H1 (cell line): ENCODE data around the gene CRY1. TPM values are rescaled to one million over a fixed set of nuclear protein-coding genes. Genes with fewer than 3 reads are reported as not detected.

Experiments used
- CTCF ChIA-PET: fragments of 300-600 bp; sonication (Branson Sonifier 250); formaldehyde crosslinking; loops from one replicate; lab custom pipeline; 2021; ENCODE audit not compliant: partially characterized antibody; lab: Charles Lee
- POLR2A ChIA-PET: fragments of 300-600 bp; sonication (Branson Sonifier 250); formaldehyde crosslinking; loops from one replicate; lab custom pipeline; 2021; ENCODE audit warnings: inconsistent platforms; ENCODE audit not compliant: partially characterized antibody; lab: Charles Lee
- DNase-seq, 2 experiments: peaks; one replicate each; pipeline versions ENCODE4 v3.0.0 to v3.0.0-alpha.2; 2010 to 2022; ENCODE audit warnings: low spot score in 2 of 2, low read depth in 1 of 2, mixed read lengths in 1 of 2
- FAIRE-seq: peaks from 2 replicates; lab custom pipeline; 2011; peaks lifted over from hg19 to GRCh38; lab: Jason Lieb, UNC
- H2AFZ ChIP-seq: 2 replicates; pipeline ENCODE4 v1.8.1; 2012; ENCODE audit warnings: low read length, inconsistent platforms
- H2AK5ac ChIP-seq: 2 replicates; pipeline ENCODE4 v1.6.1; 2013; ENCODE audit warnings: low read depth, low read length
- H2BK120ac ChIP-seq: replicated peaks from 2 replicates; pipeline ENCODE3; 2013; ENCODE audit warnings: low read depth, low read length, inconsistent platforms
- H2BK12ac ChIP-seq: 2 replicates; pipeline ENCODE4 v1.6.1; 2013; ENCODE audit warnings: low read depth, low read length
- H2BK15ac ChIP-seq: 2 replicates; pipeline ENCODE4 v1.6.1; 2013; ENCODE audit warnings: low read length
- H2BK20ac ChIP-seq: 2 replicates; pipeline ENCODE4 v1.6.1; 2013; ENCODE audit warnings: low read length
- H2BK5ac ChIP-seq: 2 replicates; pipeline ENCODE4 v1.6.1; 2013; ENCODE audit warnings: low read depth, low read length
- H3K14ac ChIP-seq: 2 replicates; pipeline ENCODE4 v1.6.1; 2013; ENCODE audit warnings: inconsistent platforms; ENCODE audit not compliant: insufficient read length
- H3K18ac ChIP-seq: 2 replicates; pipeline ENCODE4 v1.6.1; 2013; ENCODE audit warnings: low read length; ENCODE audit errors: extremely low read depth
- H3K23ac ChIP-seq: 2 replicates; pipeline ENCODE4 v1.6.1; 2013; ENCODE audit warnings: inconsistent platforms; ENCODE audit not compliant: insufficient read length
- H3K23me2 ChIP-seq: 2 replicates; pipeline ENCODE4 v1.6.1; 2013; ENCODE audit warnings: low read depth, low read length
- H3K27ac ChIP-seq: 2 replicates; pipeline ENCODE4 v1.6.1; 2011; ENCODE audit warnings: low read depth, low read length, inconsistent platforms
- H3K27me3 ChIP-seq, 4 experiments: replicated peaks in 1 of 4; 1 replicate in 1 of 4; 2 replicates in 3 of 4; pipeline versions ENCODE4 v1.6.1 to v1.8.1; 2011 to 2013; ENCODE audit warnings: low read length in 3 of 4, mild to moderate bottlenecking in 3 of 4, inconsistent platforms in 2 of 4, mixed read lengths in 2 of 4, moderate library complexity in 1 of 4; ENCODE audit not compliant: control insufficient read depth in 3 of 4, insufficient read depth in 3 of 4; ENCODE audit errors: extremely low read depth in 1 of 4
- H3K36me3 ChIP-seq, 4 experiments: 2 replicates each; pipeline versions ENCODE4 v1.6.1 to v1.8.1; 2011 to 2013; ENCODE audit warnings: mild to moderate bottlenecking in 4 of 4, low read length in 3 of 4, moderate library complexity in 2 of 4, control low read depth in 1 of 4, inconsistent platforms in 1 of 4; ENCODE audit not compliant: insufficient read depth in 4 of 4, control insufficient read depth in 2 of 4
- H3K4ac ChIP-seq: replicated peaks from 2 replicates; pipeline ENCODE3; 2013; ENCODE audit warnings: low read length, low read depth, mixed read lengths, inconsistent platforms; ENCODE audit not compliant: insufficient read length
- H3K4me1 ChIP-seq, 4 experiments: replicated peaks in 1 of 4; 1 replicate in 1 of 4; 2 replicates in 3 of 4; pipeline versions ENCODE4 v1.6.1 to v1.8.1; 2011 to 2013; ENCODE audit warnings: low read length in 3 of 4, inconsistent platforms in 2 of 4, mixed read lengths in 1 of 4; ENCODE audit not compliant: insufficient read depth in 4 of 4, control insufficient read depth in 3 of 4
- H3K4me2 ChIP-seq, 2 experiments: 2 replicates each; pipeline versions ENCODE4 v1.6.1 to v1.8.1; 2011 to 2013; ENCODE audit warnings: low read depth in 2 of 2, low read length in 2 of 2, control low read depth in 1 of 2, inconsistent platforms in 1 of 2, mild to moderate bottlenecking in 1 of 2; ENCODE audit not compliant: insufficient read depth in 1 of 2
- H3K4me3 ChIP-seq, 4 experiments: fragments of 200-600, 300-600 bp in 1 of 4; sonication (generic), shearing (Covaris generic), sonication (Bioruptor Twin) in 1 of 4; 2 replicates each; pipeline versions ENCODE4 v1.5.1 to v1.8.1; 2011 to 2016; ENCODE audit warnings: low read length in 4 of 4, low read depth in 3 of 4, control low read depth in 2 of 4, inconsistent platforms in 2 of 4, mild to moderate bottlenecking in 2 of 4, mixed read lengths in 1 of 4, moderate library complexity in 1 of 4; ENCODE audit not compliant: insufficient read depth in 2 of 4; ENCODE audit errors: extremely low read depth in 1 of 4
- H3K56ac ChIP-seq: replicated peaks from 2 replicates; pipeline ENCODE3; 2013; ENCODE audit warnings: low read depth, mild to moderate bottlenecking, mixed read lengths, low read length, inconsistent platforms; ENCODE audit not compliant: insufficient read length
- H3K79me1 ChIP-seq: 2 replicates; pipeline ENCODE4 v1.6.1; 2013; ENCODE audit warnings: low read depth, low read length, control low read depth
- H3K79me2 ChIP-seq, 2 experiments: 2 replicates each; pipeline versions ENCODE4 v1.6.1 to v1.8.1; 2012 to 2013; ENCODE audit warnings: low read length in 2 of 2, mild to moderate bottlenecking in 2 of 2, inconsistent platforms in 1 of 2; ENCODE audit not compliant: insufficient read depth in 2 of 2, control insufficient read depth in 1 of 2
- H3K9ac ChIP-seq, 4 experiments: replicated peaks in 1 of 4; 1 replicate in 1 of 4; 2 replicates in 3 of 4; pipeline versions ENCODE4 v1.6.1 to v1.8.1; 2011 to 2013; ENCODE audit warnings: low read depth in 3 of 4, low read length in 3 of 4, control low read depth in 2 of 4, mild to moderate bottlenecking in 2 of 4, moderate library complexity in 2 of 4, inconsistent platforms in 1 of 4; ENCODE audit errors: extremely low read depth in 1 of 4
- H3K9me3 ChIP-seq, 2 experiments: 2 replicates each; pipeline versions ENCODE4 v1.6.1 to v1.8.1; 2012 to 2013; ENCODE audit warnings: mild to moderate bottlenecking in 2 of 2, moderate library complexity in 2 of 2, control low read depth in 1 of 2, inconsistent platforms in 1 of 2, low read depth in 1 of 2, low read length in 1 of 2, mixed read lengths in 1 of 2; ENCODE audit not compliant: insufficient read depth in 2 of 2
- H4K20me1 ChIP-seq, 2 experiments: replicated peaks in 1 of 2; 2 replicates each; pipeline versions ENCODE3 to v1.8.1; 2011 to 2013; ENCODE audit warnings: inconsistent platforms in 2 of 2, low read length in 2 of 2, mild to moderate bottlenecking in 1 of 2; ENCODE audit not compliant: insufficient read depth in 2 of 2, control insufficient read depth in 1 of 2
- H4K5ac ChIP-seq: 2 replicates; pipeline ENCODE4 v1.6.1; 2013; ENCODE audit warnings: low read length, low read depth, mixed read lengths, inconsistent platforms; ENCODE audit not compliant: insufficient read length
- H4K8ac ChIP-seq: 2 replicates; pipeline ENCODE4 v1.8.0; 2013; ENCODE audit warnings: mild to moderate bottlenecking, moderate library complexity, low read length, inconsistent platforms; ENCODE audit not compliant: insufficient read depth; ENCODE audit errors: extremely low read depth
- H4K91ac ChIP-seq: replicated peaks from 2 replicates; pipeline ENCODE3; 2013; ENCODE audit warnings: low read length, mixed read lengths, inconsistent platforms; ENCODE audit not compliant: insufficient read length
- ATF3 ChIP-seq: IDR thresholded peaks from 2 replicates; pipeline ENCODE4 v1.6.1; 2011; ENCODE audit warnings: low read depth, mild to moderate bottlenecking, low read length; ENCODE audit not compliant: insufficient read depth
- NANOG ChIP-seq: IDR thresholded peaks from 2 replicates; pipeline ENCODE4 v1.6.1; 2011; ENCODE audit warnings: low read length, low read depth, mild to moderate bottlenecking, inconsistent platforms; ENCODE audit not compliant: insufficient read depth, poor library complexity, severe bottlenecking
- POLR2A ChIP-seq, 2 experiments: IDR thresholded peaks; 1 replicate in 1 of 2; 2 replicates in 1 of 2; pipeline ENCODE4 v1.6.1; 2011; ENCODE audit warnings: low read depth in 2 of 2, low read length in 2 of 2, mild to moderate bottlenecking in 2 of 2; ENCODE audit errors: control extremely low read depth in 1 of 2
- RBBP5 ChIP-seq: IDR thresholded peaks from 2 replicates; pipeline ENCODE4 v1.7.1; 2012; ENCODE audit warnings: low read depth, mild to moderate bottlenecking, inconsistent platforms, low read length, moderate library complexity, borderline replicate concordance
- TCF12 ChIP-seq: IDR thresholded peaks from 2 replicates; pipeline ENCODE4 v1.6.1; 2011; ENCODE audit warnings: low read depth, mild to moderate bottlenecking, low read length
- YY1 ChIP-seq: IDR thresholded peaks from 2 replicates; pipeline ENCODE4 v1.6.1; 2011; ENCODE audit warnings: low read depth, mild to moderate bottlenecking, low read length
- WGBS, 2 experiments: shearing (Covaris generic) in 1 of 2; methylation state at CpG; one replicate each; pipeline versions ENCODE4 v1.1.6 to v1.1.7; 2013 to 2015; ENCODE audit warnings: low lambda C conversion rate in 2 of 2, mixed read lengths in 2 of 2, inconsistent platforms in 1 of 2, low coverage in 1 of 2, missing lambda C conversion rate in 1 of 2; ENCODE audit not compliant: insufficient replicate concordance in 2 of 2, insufficient coverage in 1 of 2, insufficient read length in 1 of 2; ENCODE audit errors: extremely low coverage in 1 of 2, missing lambda C conversion rate in 1 of 2; 5-methylcytosine and 5-hydroxymethylcytosine counted together
- polyA plus RNA-seq, 7 experiments: library from polyadenylated mRNA; depleted of rRNA in 3 of 7; stranded (reverse) in 5 of 7; unstranded in 2 of 7; fragments of >200 nt in 5 of 7; fragments of 200-250 nt in 2 of 7; gene quantifications; 1 replicate in 5 of 7; 2 replicates in 1 of 7; 4 replicates in 1 of 7; pipeline versions ENCODE4 v1.2.1 to v1.2.3, GENCODE V29; 2011 to 2013; ENCODE audit warnings: missing spikeins in 2 of 7, mixed read lengths in 2 of 7
- total RNA-seq: library from RNA; stranded (reverse); fragmentation: NEBNext Ultra II Directional; extraction: Animal tissue kit (Norgen Biotek cat#: 25700); gene quantifications from 2 replicates; pipeline ENCODE4 v1.2.1, GENCODE V29; 2021

Gene CRY1
- total and polyA plus RNA-seq, 2 of the 8 experiments (the other 6 are each of a cell fraction or from before 2014, with no cell fraction given): 13.6 to 25.1 TPM

- no peak overlapping the region for H3K27ac ChIP-seq
- H4K20me1 ChIP-seq: peaks cover 0 to 2% of the 10 kb centered on the region in 2 experiments
- no peak overlapping the region for H4K91ac ChIP-seq
- no peak overlapping the region for H3K23ac ChIP-seq
- H3K9ac ChIP-seq: no peak overlapping the region
- H2BK5ac ChIP-seq: no peak overlapping the region
- H3K4ac ChIP-seq: no peak overlapping the region
- POLR2A ChIA-PET: no interaction called here
- H3K56ac ChIP-seq: no peak overlapping the region
- FAIRE-seq (no peak), DNase-seq (no peak)
- 85% methylated on average over 2 of the region's 2 CpGs; no CpG with 5 or more reads in 1 of the 2 experiments for WGBS, 2 experiments
- no peak overlapping the region for H4K5ac ChIP-seq
- no peaks in the 10 kb centered on the region for H3K79me1 ChIP-seq
- H3K36me3 ChIP-seq: peaks cover 0 to 15% (median 1%) of the 10 kb centered on the region in 4 experiments; a peak in 4 of 8 replicates
- H2BK120ac ChIP-seq: no peak overlapping the region
- no peak overlapping the region for H2BK15ac ChIP-seq
- no peaks in the 10 kb centered on the region for H3K27me3 ChIP-seq
- H3K79me2 ChIP-seq: no peaks in the 10 kb centered on the region
- H3K9me3 ChIP-seq: no peaks in the 10 kb centered on the region
- CTCF ChIA-PET: no interaction called here
- H3K18ac ChIP-seq: no peak overlapping the region
- no peak overlapping the region for H2BK12ac ChIP-seq
- no peak overlapping the region for H2AK5ac ChIP-seq
- no peak overlapping the region for H3K14ac ChIP-seq
- H3K4me1 ChIP-seq: no peaks in the 10 kb centered on the region
- no peak overlapping the region for H2AFZ ChIP-seq
- no peak overlapping the region for H3K4me2 ChIP-seq
- no peaks in the 10 kb centered on the region for H3K23me2 ChIP-seq
- no peak overlapping the region for H3K4me3 ChIP-seq
- H2BK20ac ChIP-seq: no peak overlapping the region
- no peak overlapping the region for H4K8ac ChIP-seq
- TF ChIP-seq RBBP5 (no peak), TCF12 (no peak), YY1 (no peak), ATF3 (no peak), POLR2A (IDR thresholded peaks at IDR 0.05; ENCODE audit: control extremely low read depth in 1 of 2, low read depth in 2 of 2, low read length in 2 of 2) (no peak), NANOG (no peak)
These were observed 98.6 kb downstream of the CRY1 start for GRCh38 chr12:106994579-106995220.
